ENCODE measurements around the gene PRKCB.
A peak's percentile ranks its signal among the peaks of the same experiment; 100 is the strongest.

Gene PRKCB

GRCh38 chr16:24052329-24053098, 216.7 kb downstream of the PRKCB start:
- DNase-seq, result no peak

- no peak for DNase-seq
Observed at GRCh38 chr16:24053099-24053946, 217.5 kb downstream of the PRKCB start.

GRCh38 chr16:24054741-24055491, 219.1 kb downstream of the PRKCB start:
- DNase-seq, result no peak

- DNase-seq, result no peak
Observed at GRCh38 chr16:24062270-24062817, 226.6 kb downstream of the PRKCB start.

- no peak for DNase-seq
Observed at GRCh38 chr16:24069036-24069590, 233.3 kb downstream of the PRKCB start.

- peak; percentile 19 to 32 for DNase-seq
Observed at GRCh38 chr16:24070851-24071250, 235.1 kb downstream of the PRKCB start.

- no peak for DNase-seq
Observed at GRCh38 chr16:24071666-24072360, 236.0 kb downstream of the PRKCB start.

GRCh38 chr16:24073321-24073720, 237.5 kb downstream of the PRKCB start:
- DNase-seq, result no peak

GRCh38 chr16:24074574-24074973, 238.8 kb downstream of the PRKCB start:
- DNase-seq, result no peak

GRCh38 chr16:24075302-24075701, 239.5 kb downstream of the PRKCB start:
- no peak for DNase-seq

- DNase-seq, result no peak
Observed at GRCh38 chr16:24075931-24076716, 240.3 kb downstream of the PRKCB start.

GRCh38 chr16:24077292-24077691, 241.5 kb downstream of the PRKCB start:
- no peak for DNase-seq

- no peak for DNase-seq
Observed at GRCh38 chr16:24077966-24078365, 242.2 kb downstream of the PRKCB start.

- no peak for DNase-seq
Observed at GRCh38 chr16:24085666-24086065, 249.9 kb downstream of the PRKCB start.

GRCh38 chr16:24087891-24088410, 252.2 kb downstream of the PRKCB start:
- DNase-seq, result no peak

GRCh38 chr16:24088767-24089166, 253.0 kb downstream of the PRKCB start:
- DNase-seq, result peak; percentile 5 to 7

- no peak for DNase-seq
Observed at GRCh38 chr16:24091125-24091524, 255.3 kb downstream of the PRKCB start.

- DNase-seq, result no peak
Observed at GRCh38 chr16:24093049-24093448, 257.3 kb downstream of the PRKCB start.

- DNase-seq, result no peak
Observed at GRCh38 chr16:24094660-24095059, 258.9 kb downstream of the PRKCB start.

GRCh38 chr16:24098896-24099295, 263.1 kb downstream of the PRKCB start:
- no peak for DNase-seq

- DNase-seq, result no peak
Observed at GRCh38 chr16:24101431-24101830, 265.6 kb downstream of the PRKCB start.
